Measurements from ENCODE around the gene PROCR.

GRCh38 chr20:35171438-35171752, 477 bp upstream of the PROCR start:
- TF ChIP-seq CTCF (conservative IDR thresholded peaks at IDR 0.05; ENCODE audit: low read length), result no peak
- no peak for TF ChIP-seq EZH2phosphoT487 (IDR thresholded peaks at IDR 0.05; ENCODE audit: borderline replicate concordance, low read depth, low read length)
